GM18498 (cell line): ENCODE data around the gene SCN4A.

Experiments used
- ATAC-seq: cut with Tn5 transposase; IDR thresholded peaks from one replicate; pipeline ENCODE4 v1.9.1; 2021; ENCODE audit warnings: mild to moderate bottlenecking, moderate library complexity; ENCODE audit not compliant: unreplicated experiment

SCN4A gene

GRCh38 chr17:63960006-63960405 is 12.7 kb downstream of the SCN4A start:
- ATAC-seq, result no peak

GRCh38 chr17:63956296-63956920 is 16.3 kb downstream of the SCN4A start:
- no peak for ATAC-seq

- ATAC-seq, result no peak
Measured at GRCh38 chr17:63955791-63956190, 16.9 kb downstream of the SCN4A start.

GRCh38 chr17:63955232-63955631 is 17.5 kb downstream of the SCN4A start:
- no peak for ATAC-seq

GRCh38 chr17:63954402-63955063 is 18.2 kb downstream of the SCN4A start:
- ATAC-seq, result peak; percentile 71

GRCh38 chr17:63950940-63951907 is 21.5 kb downstream of the SCN4A start:
- no peak for ATAC-seq

GRCh38 chr17:63949576-63950250 is 23.0 kb downstream of the SCN4A start:
- ATAC-seq, result no peak

- no peak for ATAC-seq
Measured at GRCh38 chr17:63948521-63948920, 24.2 kb downstream of the SCN4A start.

- no peak for ATAC-seq
Measured at GRCh38 chr17:63947711-63948330, 24.9 kb downstream of the SCN4A start.

- ATAC-seq, result peak; percentile 62
Measured at GRCh38 chr17:63946440-63947363, 26.0 kb downstream of the SCN4A start.

- no peak for ATAC-seq
Measured at GRCh38 chr17:63945784-63946439, 26.8 kb downstream of the SCN4A start.

GRCh38 chr17:63944736-63945499 is 27.8 kb downstream of the SCN4A start:
- no peak for ATAC-seq

GRCh38 chr17:63943745-63944144 is 29.0 kb downstream of the SCN4A start:
- ATAC-seq, result no peak

GRCh38 chr17:63942309-63942985 is 30.3 kb downstream of the SCN4A start:
- ATAC-seq, result no peak

- ATAC-seq, result no peak
Measured at GRCh38 chr17:63941751-63942150, 31.0 kb downstream of the SCN4A start.

GRCh38 chr17:63941162-63941561 is 31.6 kb downstream of the SCN4A start:
- ATAC-seq, result no peak

- ATAC-seq, result no peak
Measured at GRCh38 chr17:63940584-63940983, 32.1 kb downstream of the SCN4A start.

GRCh38 chr17:63939884-63940283 is 32.8 kb downstream of the SCN4A start:
- ATAC-seq, result no peak
